SK-N-SH (cell line): ENCODE results near the gene DSCAM.

Experiments
- EP300 ChIP-seq, 2 experiments: IDR thresholded peaks; 2 replicates each; pipeline versions ENCODE4 v1.4.0 to v1.6.1; 2012; ENCODE audit warnings: borderline replicate concordance in 1 of 2, low read depth in 1 of 2, low read length in 1 of 2
- GABPA ChIP-seq: IDR thresholded peaks from 2 replicates; pipeline ENCODE4 v1.4.0; 2012; ENCODE audit warnings: low read depth, mild to moderate bottlenecking
- TF ChIP-seq, protein P1 (sequence below): fragments of 200-600 bp; sonication (generic); IDR thresholded peaks from 2 replicates; pipeline ENCODE4 v1.6.1; 2017; ENCODE audit warnings: antibody characterized with exemption, mild to moderate bottlenecking, moderate library complexity
- TF ChIP-seq, protein P2 (sequence below): fragments of 150-350 bp; IDR thresholded peaks from 2 replicates; pipeline ENCODE4 v1.6.1; 2017; ENCODE audit warnings: antibody characterized with exemption, low read length, low read depth, borderline replicate concordance

DNA sequence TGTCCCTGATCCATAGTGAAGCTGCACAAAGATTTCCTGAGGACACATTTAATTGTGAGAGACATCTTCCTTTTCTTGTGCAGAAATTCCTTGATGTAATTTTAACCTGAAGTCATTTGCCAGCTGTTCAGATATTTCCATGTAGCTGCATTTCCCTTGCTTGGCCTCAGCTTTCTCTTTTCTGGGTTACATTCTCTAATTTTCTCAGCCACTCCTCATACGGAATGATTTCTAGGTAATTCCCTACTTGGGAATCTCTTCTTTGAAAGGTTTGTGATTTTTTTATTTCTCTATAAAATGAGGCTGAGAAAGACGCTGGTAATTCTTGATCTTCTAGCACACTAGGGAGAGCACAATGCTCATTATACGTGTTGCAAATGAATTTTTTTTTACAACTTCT, 780.7 kb downstream of the DSCAM start:
- TF ChIP-seq, protein P1, sequence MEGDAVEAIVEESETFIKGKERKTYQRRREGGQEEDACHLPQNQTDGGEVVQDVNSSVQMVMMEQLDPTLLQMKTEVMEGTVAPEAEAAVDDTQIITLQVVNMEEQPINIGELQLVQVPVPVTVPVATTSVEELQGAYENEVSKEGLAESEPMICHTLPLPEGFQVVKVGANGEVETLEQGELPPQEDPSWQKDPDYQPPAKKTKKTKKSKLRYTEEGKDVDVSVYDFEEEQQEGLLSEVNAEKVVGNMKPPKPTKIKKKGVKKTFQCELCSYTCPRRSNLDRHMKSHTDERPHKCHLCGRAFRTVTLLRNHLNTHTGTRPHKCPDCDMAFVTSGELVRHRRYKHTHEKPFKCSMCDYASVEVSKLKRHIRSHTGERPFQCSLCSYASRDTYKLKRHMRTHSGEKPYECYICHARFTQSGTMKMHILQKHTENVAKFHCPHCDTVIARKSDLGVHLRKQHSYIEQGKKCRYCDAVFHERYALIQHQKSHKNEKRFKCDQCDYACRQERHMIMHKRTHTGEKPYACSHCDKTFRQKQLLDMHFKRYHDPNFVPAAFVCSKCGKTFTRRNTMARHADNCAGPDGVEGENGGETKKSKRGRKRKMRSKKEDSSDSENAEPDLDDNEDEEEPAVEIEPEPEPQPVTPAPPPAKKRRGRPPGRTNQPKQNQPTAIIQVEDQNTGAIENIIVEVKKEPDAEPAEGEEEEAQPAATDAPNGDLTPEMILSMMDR: no peak
- TF ChIP-seq EP300 (IDR thresholded peaks at IDR 0.05; ENCODE audit: borderline replicate concordance in 1 of 2, low read depth in 1 of 2, low read length in 1 of 2) (no peak), GABPA (no peak)
- TF ChIP-seq, protein P2, sequence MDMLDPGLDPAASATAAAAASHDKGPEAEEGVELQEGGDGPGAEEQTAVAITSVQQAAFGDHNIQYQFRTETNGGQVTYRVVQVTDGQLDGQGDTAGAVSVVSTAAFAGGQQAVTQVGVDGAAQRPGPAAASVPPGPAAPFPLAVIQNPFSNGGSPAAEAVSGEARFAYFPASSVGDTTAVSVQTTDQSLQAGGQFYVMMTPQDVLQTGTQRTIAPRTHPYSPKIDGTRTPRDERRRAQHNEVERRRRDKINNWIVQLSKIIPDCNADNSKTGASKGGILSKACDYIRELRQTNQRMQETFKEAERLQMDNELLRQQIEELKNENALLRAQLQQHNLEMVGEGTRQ: no peak
